Natural killer cell (primary cell): Measurements from ENCODE around the gene MYO1D. TPM values are rescaled to one million over a fixed set of nuclear protein-coding genes. Genes with fewer than 3 reads are reported as not detected.

Experiments used
- ATAC-seq, 3 donors: fragments of 150-1000 bp in 2 of 3; fragments of 200-7000 bp in 1 of 3; cut with Tn5 transposase; 1 replicate in 1 of 3; 2 replicates in 2 of 3; pipeline ENCODE4 v1.10.0; 2021; ENCODE audit warnings: mild to moderate bottlenecking in 2 of 3, moderate library complexity in 2 of 3
- DNase-seq, 2 donors: peaks; one replicate each; pipeline versions ENCODE4 v3.0.0 to v3.0.0-alpha.2; 2013 to 2021; ENCODE audit warnings: mixed read lengths in 1 of 2
- H3K27ac ChIP-seq: one replicate; pipeline ENCODE4 v1.5.1; 2013; ENCODE audit warnings: mild to moderate bottlenecking, low read length
- H3K27me3 ChIP-seq: one replicate; pipeline ENCODE4 v1.6.1; 2013; ENCODE audit warnings: low read length; ENCODE audit not compliant: control insufficient read depth, insufficient read depth
- H3K36me3 ChIP-seq: one replicate; pipeline ENCODE4 v1.6.1; 2013; ENCODE audit warnings: low read length; ENCODE audit not compliant: control insufficient read depth, insufficient read depth
- H3K4me1 ChIP-seq: one replicate; pipeline ENCODE4 v1.6.1; 2013; ENCODE audit warnings: low read length; ENCODE audit not compliant: control insufficient read depth, insufficient read depth
- H3K4me3 ChIP-seq: one replicate; pipeline ENCODE4 v1.5.1; 2013; ENCODE audit warnings: low read length
- H3K9me3 ChIP-seq: one replicate; pipeline ENCODE4 v1.6.1; 2013; ENCODE audit warnings: low read length; ENCODE audit not compliant: control insufficient read depth, insufficient read depth
- H3K27ac Mint-ChIP-seq, 2 donors: one replicate each; pipeline ENCODE4 v1.8.0; 2022; ENCODE audit warnings: mild to moderate bottlenecking in 2 of 2, mixed read lengths in 2 of 2, moderate library complexity in 1 of 2
- H3K27me3 Mint-ChIP-seq, 2 donors: one replicate each; pipeline ENCODE4 v1.8.0; 2022; ENCODE audit warnings: low read depth in 2 of 2, mixed read lengths in 2 of 2
- H3K36me3 Mint-ChIP-seq: one replicate; pipeline ENCODE4 v1.8.0; 2022; ENCODE audit warnings: mixed read lengths
- H3K4me1 Mint-ChIP-seq, 2 donors: one replicate each; pipeline ENCODE4 v1.8.0; 2022; ENCODE audit warnings: mixed read lengths in 2 of 2
- H3K4me3 Mint-ChIP-seq: one replicate; pipeline ENCODE4 v1.8.0; 2022; ENCODE audit warnings: mild to moderate bottlenecking, moderate library complexity, mixed read lengths
- H3K9me3 Mint-ChIP-seq, 2 donors: one replicate each; pipeline ENCODE4 v1.8.0; 2022; ENCODE audit warnings: mixed read lengths in 2 of 2
- WGBS: methylation state at CpG from one replicate; pipeline ENCODE4 v1.1.7; 2013; ENCODE audit warnings: missing lambda C conversion rate; ENCODE audit not compliant: insufficient coverage; 5-methylcytosine and 5-hydroxymethylcytosine counted together
- intact Hi-C: fragments of 100-400 bp; cut with micrococcal nuclease; formaldehyde crosslinking; loops from one replicate; pipeline ENCODE4 v1.14.2; 2022
- total RNA-seq, 4 donors: library from RNA; stranded (reverse); fragments of 120-200 nt in 1 of 4; gene quantifications; one replicate each; pipeline versions ENCODE4 v1.2.3 to v1.2.4, GENCODE V29; 2013 to 2022
- TF ChIP-seq, protein P1 (sequence below): fragments of 200-600 bp; IDR thresholded peaks from one replicate; pipeline ENCODE4 v1.8.0; 2022; ENCODE audit warnings: antibody characterized with exemption

Gene MYO1D
- total RNA-seq, 3 donors from 2014 or later (not counting 1 experiment from before 2014, with no cell fraction given): 6.8 to 20.2 (median 10.5) TPM

DNA sequence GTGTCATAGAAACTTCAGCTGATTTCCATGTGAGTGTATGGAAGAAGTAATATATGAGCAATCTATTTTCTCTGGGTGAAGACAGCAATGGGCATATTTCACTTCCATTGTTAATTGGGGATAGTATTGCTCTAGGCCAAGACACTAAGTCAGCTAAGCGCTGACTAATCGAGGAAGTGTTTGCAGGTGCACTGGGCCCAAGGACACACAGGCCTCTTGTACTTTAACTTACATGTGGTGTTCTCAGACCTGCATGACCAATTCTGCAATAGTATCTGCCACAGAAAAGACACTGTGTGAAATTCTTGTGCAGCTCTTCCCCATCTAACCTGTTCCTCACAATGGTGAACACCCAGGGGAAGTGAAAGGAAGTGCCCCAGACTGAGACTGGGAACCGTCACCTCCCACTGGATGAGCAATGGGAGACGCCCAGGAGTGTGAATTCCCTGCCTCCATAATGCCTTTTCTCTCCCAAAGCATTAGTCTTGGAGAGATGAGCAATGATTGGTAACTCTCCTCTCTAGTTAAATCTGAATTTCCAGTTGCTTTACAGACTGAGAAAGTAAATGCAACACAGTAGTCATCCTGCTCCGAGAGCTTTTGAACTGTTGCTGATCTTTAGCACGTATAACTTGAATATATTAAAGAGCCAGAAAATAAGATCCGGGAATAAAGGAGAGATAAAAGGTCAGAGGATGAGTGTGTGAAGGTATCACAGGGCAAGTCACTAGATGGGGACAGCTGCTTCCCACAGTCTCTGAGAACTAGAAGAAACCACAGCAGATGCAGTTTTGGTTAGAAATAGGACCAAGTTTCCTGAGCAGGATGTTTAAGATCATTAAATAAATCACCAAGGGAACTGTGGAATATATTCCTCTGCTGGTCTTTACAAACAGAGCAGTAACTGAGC, 307.5 kb downstream of the MYO1D start:
- WGBS: 79% methylated on average over 7 of the region's 7 CpGs
- ATAC-seq (no peak), DNase-seq (no peak)
- H3K36me3 Mint-ChIP-seq: no peaks in the 10 kb centered on the region
- no peak overlapping the region for H3K27ac Mint-ChIP-seq
- no peaks in the 10 kb centered on the region for H3K9me3 Mint-ChIP-seq
- Histone ChIP-seq H3K27me3 (no peaks in the 10 kb centered on the region), H3K27ac (no peak overlapping the region), H3K4me1 (no peaks in the 10 kb centered on the region), H3K4me3 (no peak overlapping the region), H3K9me3 (no peaks in the 10 kb centered on the region), H3K36me3 (no peaks in the 10 kb centered on the region)
- H3K4me1 Mint-ChIP-seq: peaks cover 3 to 8% of the 10 kb centered on the region in 2 donors
- intact Hi-C loops: no loop called here
- no peak overlapping the region for H3K4me3 Mint-ChIP-seq
- TF ChIP-seq, protein P1, sequence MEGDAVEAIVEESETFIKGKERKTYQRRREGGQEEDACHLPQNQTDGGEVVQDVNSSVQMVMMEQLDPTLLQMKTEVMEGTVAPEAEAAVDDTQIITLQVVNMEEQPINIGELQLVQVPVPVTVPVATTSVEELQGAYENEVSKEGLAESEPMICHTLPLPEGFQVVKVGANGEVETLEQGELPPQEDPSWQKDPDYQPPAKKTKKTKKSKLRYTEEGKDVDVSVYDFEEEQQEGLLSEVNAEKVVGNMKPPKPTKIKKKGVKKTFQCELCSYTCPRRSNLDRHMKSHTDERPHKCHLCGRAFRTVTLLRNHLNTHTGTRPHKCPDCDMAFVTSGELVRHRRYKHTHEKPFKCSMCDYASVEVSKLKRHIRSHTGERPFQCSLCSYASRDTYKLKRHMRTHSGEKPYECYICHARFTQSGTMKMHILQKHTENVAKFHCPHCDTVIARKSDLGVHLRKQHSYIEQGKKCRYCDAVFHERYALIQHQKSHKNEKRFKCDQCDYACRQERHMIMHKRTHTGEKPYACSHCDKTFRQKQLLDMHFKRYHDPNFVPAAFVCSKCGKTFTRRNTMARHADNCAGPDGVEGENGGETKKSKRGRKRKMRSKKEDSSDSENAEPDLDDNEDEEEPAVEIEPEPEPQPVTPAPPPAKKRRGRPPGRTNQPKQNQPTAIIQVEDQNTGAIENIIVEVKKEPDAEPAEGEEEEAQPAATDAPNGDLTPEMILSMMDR: no peak
- no peaks in the 10 kb centered on the region for H3K27me3 Mint-ChIP-seq

DNA sequence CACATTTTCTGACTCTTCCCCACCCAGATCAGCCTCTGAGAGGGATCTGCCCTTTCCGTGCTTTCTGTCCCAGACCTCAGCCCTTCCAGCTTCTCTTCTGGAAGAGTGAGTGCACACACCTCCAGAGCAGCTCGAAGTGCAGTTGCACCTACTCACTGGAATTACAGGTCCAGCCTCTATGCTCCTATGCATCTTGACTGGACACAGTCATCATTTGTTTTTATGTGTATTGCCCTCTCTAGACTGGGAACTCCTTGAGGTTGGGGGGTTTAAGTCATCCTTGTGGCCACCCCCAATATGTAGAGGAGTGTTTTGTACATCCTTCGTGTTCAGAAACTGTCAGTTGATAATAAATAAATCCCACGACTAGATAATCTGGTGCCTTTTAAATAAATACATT, 308.2 kb downstream of the MYO1D start:
- Mint-ChIP-seq H3K4me3 (no peak overlapping the region), H3K36me3 (no peaks in the 10 kb centered on the region), H3K27me3 (no peaks in the 10 kb centered on the region), H3K27ac (no peak overlapping the region), H3K9me3 (no peaks in the 10 kb centered on the region), H3K4me1 (peaks cover 7 to 15% of the 10 kb centered on the region in 2 donors)
- ATAC-seq (no peak), DNase-seq (no peak)
- no peaks in the 10 kb centered on the region for H3K36me3 ChIP-seq
- TF ChIP-seq, protein P1: no peak
- H3K27me3 ChIP-seq: no peaks in the 10 kb centered on the region
- WGBS: 96% methylated on average over 4 of the region's 4 CpGs
- H3K9me3 ChIP-seq: no peaks in the 10 kb centered on the region
- no peak overlapping the region for H3K27ac ChIP-seq
- H3K4me1 ChIP-seq: no peaks in the 10 kb centered on the region
- intact Hi-C loops: no loop called here
- H3K4me3 ChIP-seq: no peak overlapping the region

DNA sequence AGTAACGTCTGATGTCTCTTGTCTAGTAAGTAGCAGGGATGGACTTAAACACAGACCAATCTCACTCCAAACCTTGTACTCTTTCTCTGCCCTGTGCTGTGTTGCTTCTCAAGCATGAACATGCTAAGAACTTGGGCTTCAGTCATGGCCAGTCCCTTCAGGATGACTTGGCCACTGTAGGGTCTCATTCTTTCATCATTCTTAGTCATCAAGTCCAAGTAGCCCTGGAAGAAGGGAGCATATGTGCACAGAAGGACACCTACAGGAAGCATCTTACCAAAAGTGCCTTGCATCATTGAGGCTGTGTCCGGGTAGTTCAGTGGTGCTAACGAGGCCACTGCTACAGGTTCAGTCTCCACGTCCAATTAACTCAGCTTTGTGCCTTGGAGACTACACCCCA, 309.4 kb downstream of the MYO1D start:
- Histone ChIP-seq H3K4me1 (no peaks in the 10 kb centered on the region), H3K4me3 (no peak overlapping the region), H3K27me3 (no peaks in the 10 kb centered on the region), H3K9me3 (no peaks in the 10 kb centered on the region), H3K27ac (no peak overlapping the region), H3K36me3 (no peaks in the 10 kb centered on the region)
- Mint-ChIP-seq H3K9me3 (no peaks in the 10 kb centered on the region), H3K27ac (no peak overlapping the region), H3K36me3 (no peaks in the 10 kb centered on the region), H3K4me1 (peaks cover 7 to 15% of the 10 kb centered on the region in 2 donors), H3K4me3 (no peak overlapping the region), H3K27me3 (no peaks in the 10 kb centered on the region)
- TF ChIP-seq, protein P1: no peak
- 94% methylated on average over 4 of the region's 4 CpGs for WGBS
- ATAC-seq (no peak), DNase-seq (no peak)
- intact Hi-C loops: no loop called here
